Endothelial cell of umbilical vein (primary cell): ENCODE data around the gene BHLHE41.

Experiments used
- CTCF ChIP-seq, 2 donors: IDR thresholded peaks; 1 replicate in 1 of 2; 2 replicates in 1 of 2; pipeline ENCODE4 v1.5.1; 2011; ENCODE audit warnings: low read length in 2 of 2, mild to moderate bottlenecking in 2 of 2, moderate library complexity in 2 of 2, control low read depth in 1 of 2, inconsistent platforms in 1 of 2, low read depth in 1 of 2; ENCODE audit not compliant: insufficient read depth in 1 of 2; ENCODE audit errors: extremely low read depth in 1 of 2
- EZH2 ChIP-seq: IDR thresholded peaks from 2 replicates; pipeline ENCODE4 v1.6.1; 2012; ENCODE audit warnings: borderline replicate concordance, low read depth, mild to moderate bottlenecking, moderate library complexity, low read length, inconsistent platforms; ENCODE audit not compliant: severe bottlenecking
- FOS ChIP-seq: IDR thresholded peaks from 2 replicates; pipeline ENCODE4 v1.6.1; 2011; ENCODE audit warnings: mild to moderate bottlenecking, low read length, moderate library complexity, borderline replicate concordance; ENCODE audit not compliant: insufficient read depth
- MAX ChIP-seq: IDR thresholded peaks from 2 replicates; pipeline ENCODE4 v1.6.1; 2011; ENCODE audit not compliant: insufficient read depth, insufficient read length
- MYC ChIP-seq: IDR thresholded peaks from one replicate; pipeline ENCODE4 v1.6.1; 2011; ENCODE audit warnings: mild to moderate bottlenecking, low read depth, low read length
- POLR2A ChIP-seq: IDR thresholded peaks from 2 replicates; pipeline ENCODE4 v1.6.1; 2012; ENCODE audit warnings: low read depth, mild to moderate bottlenecking, control low read depth, low read length
- POLR2AphosphoS5 ChIP-seq: IDR thresholded peaks from 2 replicates; pipeline ENCODE4 v1.6.1; 2012; ENCODE audit warnings: low read depth, mild to moderate bottlenecking, control low read depth, low read length, moderate library complexity; ENCODE audit not compliant: insufficient read depth

DNA sequence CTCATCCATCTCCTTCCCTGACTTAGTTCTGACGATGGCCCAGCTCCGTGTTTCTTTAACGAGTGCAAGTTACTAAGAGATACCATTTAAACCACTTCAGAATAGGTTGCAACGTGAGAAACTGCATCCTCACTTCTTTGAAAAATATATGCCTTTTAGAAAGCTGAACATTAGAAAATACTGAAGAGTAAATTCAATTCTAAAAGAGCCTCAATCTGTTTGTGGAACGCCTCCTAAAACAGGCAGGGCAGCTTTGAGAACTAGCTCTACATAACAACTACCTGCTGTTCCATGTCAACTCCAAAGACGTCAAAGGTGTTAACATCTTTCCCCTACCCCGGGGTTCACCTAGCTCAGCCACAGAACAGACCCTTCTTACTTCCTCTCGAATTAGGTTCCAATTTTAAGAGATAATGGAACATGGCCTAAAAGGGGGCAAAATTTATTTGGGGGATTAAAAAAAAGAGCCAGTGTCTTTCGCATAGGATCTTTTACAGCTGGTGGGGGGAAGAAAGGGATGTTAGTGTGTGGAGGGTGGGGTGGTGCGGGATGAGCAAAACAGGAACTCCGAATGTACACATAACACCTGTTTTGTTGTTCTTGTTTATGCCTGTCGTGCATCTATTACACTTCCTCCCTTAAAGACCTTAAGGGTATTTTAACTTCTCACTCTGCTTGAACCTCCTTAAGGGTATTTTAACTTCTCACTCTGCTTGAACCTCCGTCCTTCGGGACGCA, 3.3 kb downstream of the BHLHE41 start:
- TF ChIP-seq CTCF (IDR thresholded peaks at IDR 0.05; ENCODE audit: extremely low read depth in 1 of 2, insufficient read depth in 1 of 2, low read depth in 1 of 2, low read length in 2 of 2), result no peak
- no peak for TF ChIP-seq EZH2
- TF ChIP-seq FOS, result no peak
- TF ChIP-seq POLR2A, result no peak
- TF ChIP-seq POLR2AphosphoS5, result no peak
- TF ChIP-seq MYC, result no peak
- no peak for TF ChIP-seq MAX
